Memory B cell (primary cell): ENCODE measurements around the gene LEMD2.

Source experiments
- ATAC-seq: fragments of 150-1000 bp; cut with Tn5 transposase; 2 replicates; pipeline ENCODE4 v1.10.0; 2021; ENCODE audit warnings: low read depth, mild to moderate bottlenecking, moderate library complexity
- DNase-seq, 2 donors: peaks; one replicate each; pipeline ENCODE4 v3.0.0; 2022; ENCODE audit warnings: low spot score in 2 of 2
- H3K27ac Mint-ChIP-seq: one replicate; pipeline ENCODE4 v1.8.0; 2022; ENCODE audit warnings: mild to moderate bottlenecking, moderate library complexity, mixed read lengths
- H3K27me3 Mint-ChIP-seq: one replicate; pipeline ENCODE4 v1.8.0; 2022; ENCODE audit warnings: mixed read lengths
- H3K36me3 Mint-ChIP-seq: one replicate; pipeline ENCODE4 v1.8.0; 2022; ENCODE audit warnings: mild to moderate bottlenecking, mixed read lengths
- H3K4me1 Mint-ChIP-seq: one replicate; pipeline ENCODE4 v1.8.0; 2022; ENCODE audit warnings: mixed read lengths
- H3K4me3 Mint-ChIP-seq: one replicate; pipeline ENCODE4 v1.8.0; 2022; ENCODE audit warnings: mild to moderate bottlenecking, moderate library complexity, mixed read lengths
- H3K9me3 Mint-ChIP-seq: one replicate; pipeline ENCODE4 v1.8.0; 2022; ENCODE audit warnings: mixed read lengths

Gene LEMD2

DNA sequence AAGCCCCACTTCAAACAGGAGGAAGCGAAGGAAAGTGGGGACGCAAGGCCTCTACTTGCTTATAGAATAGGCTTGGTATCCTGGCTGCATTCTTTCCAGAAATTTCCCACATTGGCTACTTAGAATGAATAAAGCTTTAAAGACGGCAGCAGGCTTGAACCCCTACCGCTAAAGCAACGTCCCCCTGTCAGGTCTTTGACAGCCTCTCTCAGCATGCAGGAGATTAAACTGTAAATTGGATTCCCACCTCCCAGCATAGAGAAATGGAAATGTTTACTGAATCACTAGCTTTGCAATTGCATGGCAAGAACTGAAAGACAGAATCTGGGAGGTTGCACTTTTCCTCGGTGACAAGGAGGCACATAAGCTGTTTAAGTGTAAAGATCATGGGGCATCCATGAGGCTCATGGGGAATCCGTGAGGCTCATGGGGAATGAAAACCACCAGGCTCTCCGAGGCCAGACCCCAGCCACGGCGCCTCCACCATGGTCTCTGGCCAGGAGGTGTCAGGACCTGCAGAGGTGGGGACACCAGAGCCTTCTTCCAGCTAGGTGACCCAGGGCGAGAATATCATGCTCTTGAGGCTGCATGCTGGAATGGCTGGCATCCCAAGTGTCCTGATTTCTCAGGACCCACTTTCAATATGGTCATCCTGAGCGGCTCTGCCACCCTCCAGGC, 10.3 kb downstream of the LEMD2 start:
- H3K36me3 Mint-ChIP-seq: peaks cover 36% of the 10 kb centered on the region

DNA sequence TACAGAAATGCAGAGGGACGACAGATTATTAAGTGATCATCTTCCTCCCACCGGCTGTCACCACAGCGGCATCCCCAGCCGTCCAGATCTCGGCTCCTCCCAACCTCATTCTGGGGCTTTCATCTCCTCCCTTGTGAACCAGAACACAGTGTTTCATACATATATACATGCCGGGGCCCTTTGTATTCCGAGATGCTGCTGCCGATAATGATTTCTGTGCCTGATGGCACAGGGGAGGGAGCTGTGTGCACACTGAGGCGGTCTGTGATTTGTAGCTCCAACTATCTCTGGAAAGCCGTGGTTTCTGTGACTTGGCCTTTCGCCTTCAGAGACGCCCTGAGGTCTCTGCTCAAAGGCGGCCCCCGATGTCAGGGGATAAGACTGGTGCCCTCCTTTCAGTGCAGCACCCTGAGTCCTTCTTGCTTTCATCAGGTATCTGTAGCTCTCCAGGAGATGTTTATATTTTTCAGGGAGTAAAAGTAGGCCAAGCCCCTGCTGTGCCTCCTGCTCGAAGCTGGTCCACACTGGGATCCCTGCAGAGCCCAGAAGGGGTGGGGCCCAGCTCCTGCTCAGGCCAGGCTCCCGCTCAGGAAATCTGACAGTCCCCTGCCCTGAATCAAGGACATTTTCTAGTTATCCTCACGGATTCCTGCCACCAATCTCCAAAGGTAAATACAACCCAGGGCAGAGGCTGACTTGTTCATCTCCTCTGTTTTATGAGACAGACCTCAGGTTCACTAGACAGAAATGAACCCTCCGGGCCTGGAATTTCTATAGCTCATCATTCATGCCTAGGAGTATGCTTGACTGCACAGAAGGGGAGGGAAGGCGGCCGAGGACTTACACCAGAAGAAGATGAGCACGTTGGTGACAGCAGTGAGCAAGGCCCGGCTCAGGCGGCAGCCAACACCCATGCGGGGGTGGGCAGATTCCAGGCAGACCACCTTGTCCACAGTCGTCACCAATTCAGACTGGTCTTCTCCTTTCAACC, 11.2 kb downstream of the LEMD2 start:
- ATAC-seq (no peak), DNase-seq (no peak)
- no peaks in the 10 kb centered on the region for H3K9me3 Mint-ChIP-seq
- peaks cover 5% of the 10 kb centered on the region for H3K4me1 Mint-ChIP-seq
- no peaks in the 10 kb centered on the region for H3K27me3 Mint-ChIP-seq
- H3K36me3 Mint-ChIP-seq: peaks cover 35% of the 10 kb centered on the region
- no peak overlapping the region for H3K4me3 Mint-ChIP-seq
- no peak overlapping the region for H3K27ac Mint-ChIP-seq

More for the DNA sequence above, 10.3 kb downstream of the LEMD2 start:
- no peaks in the 10 kb centered on the region for H3K27me3 Mint-ChIP-seq
- no peak for ATAC-seq
- no peaks in the 10 kb centered on the region for H3K9me3 Mint-ChIP-seq
- H3K4me1 Mint-ChIP-seq: peaks cover 5% of the 10 kb centered on the region
- DNase-seq: no peak
- H3K4me3 Mint-ChIP-seq: no peak overlapping the region
- no peak overlapping the region for H3K27ac Mint-ChIP-seq

DNA sequence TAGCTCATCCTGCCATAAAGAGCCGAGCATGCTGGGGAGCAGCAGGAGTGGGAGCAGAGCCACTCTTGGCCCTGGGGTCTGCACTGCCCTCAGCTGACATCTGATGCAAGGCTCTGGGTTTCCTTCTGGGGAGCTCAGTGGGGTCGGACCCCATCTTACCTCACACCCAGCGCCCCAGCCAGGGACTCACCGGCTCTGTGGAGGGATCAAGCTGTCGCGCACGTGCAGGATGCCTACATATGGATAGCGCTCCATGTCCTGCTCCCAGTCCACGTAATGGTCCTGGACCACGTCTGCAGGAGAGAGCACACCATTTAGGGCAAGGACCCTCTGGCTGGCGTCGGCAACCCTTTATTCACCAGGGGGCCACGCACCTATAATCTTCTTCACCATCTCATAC, 12.2 kb downstream of the LEMD2 start:
- H3K27me3 Mint-ChIP-seq: no peaks in the 10 kb centered on the region
- peaks cover 3% of the 10 kb centered on the region for H3K4me1 Mint-ChIP-seq
- no peak overlapping the region for H3K4me3 Mint-ChIP-seq
- H3K27ac Mint-ChIP-seq: no peak overlapping the region
- no peaks in the 10 kb centered on the region for H3K9me3 Mint-ChIP-seq
- ATAC-seq: no peak
- DNase-seq: no peak
- peaks cover 30% of the 10 kb centered on the region for H3K36me3 Mint-ChIP-seq

DNA sequence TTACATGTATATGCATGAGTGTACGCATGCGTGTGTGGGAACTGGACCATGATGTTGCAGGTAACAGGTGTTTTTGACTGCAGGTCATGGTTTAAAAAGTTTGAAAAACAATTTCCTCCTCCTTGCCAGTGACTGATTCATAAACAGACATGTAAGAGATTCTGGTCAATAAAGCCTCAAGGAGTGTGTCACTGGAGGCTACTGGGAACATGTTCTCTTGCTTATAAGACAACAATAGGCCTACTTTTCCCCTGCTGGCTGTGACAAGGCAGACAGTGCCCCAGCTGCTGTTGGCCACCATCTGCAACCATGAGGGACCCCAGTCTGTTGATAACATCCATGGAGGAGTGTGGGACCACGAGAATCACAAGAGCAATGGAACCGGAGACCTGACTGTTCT, 12.7 kb downstream of the LEMD2 start:
- peaks cover 30% of the 10 kb centered on the region for H3K36me3 Mint-ChIP-seq
- no peaks in the 10 kb centered on the region for H3K9me3 Mint-ChIP-seq
- no peak overlapping the region for H3K4me3 Mint-ChIP-seq
- peaks cover 4% of the 10 kb centered on the region for H3K4me1 Mint-ChIP-seq
- no peak overlapping the region for H3K27ac Mint-ChIP-seq
- DNase-seq: no peak
- no peaks in the 10 kb centered on the region for H3K27me3 Mint-ChIP-seq
- ATAC-seq: no peak

DNA sequence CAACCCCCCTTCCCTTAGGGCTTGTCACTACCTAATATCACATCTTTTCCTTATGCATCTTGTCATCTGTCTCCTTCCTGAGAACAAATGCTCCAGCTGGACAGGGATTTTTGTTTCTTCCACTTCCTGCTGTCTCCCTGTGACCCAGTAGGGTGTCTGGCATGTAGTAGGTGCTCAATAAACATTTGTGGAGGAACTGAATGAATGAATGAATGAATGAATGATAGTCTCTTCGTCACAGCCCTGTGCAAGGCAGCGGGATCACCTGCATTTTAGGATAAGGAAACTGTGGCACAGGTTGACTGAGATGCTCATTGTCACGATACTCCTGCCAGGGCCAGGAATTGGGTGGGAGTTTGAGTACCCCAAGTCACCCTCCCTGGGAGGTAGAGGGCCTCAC, 14.2 kb downstream of the LEMD2 start:
- ATAC-seq (no peak), DNase-seq (no peak)
- H3K27me3 Mint-ChIP-seq: no peaks in the 10 kb centered on the region
- H3K4me3 Mint-ChIP-seq: no peak overlapping the region
- no peak overlapping the region for H3K27ac Mint-ChIP-seq
- H3K36me3 Mint-ChIP-seq: peaks cover 24% of the 10 kb centered on the region
- peaks cover 5% of the 10 kb centered on the region for H3K4me1 Mint-ChIP-seq
- H3K9me3 Mint-ChIP-seq: no peaks in the 10 kb centered on the region

DNA sequence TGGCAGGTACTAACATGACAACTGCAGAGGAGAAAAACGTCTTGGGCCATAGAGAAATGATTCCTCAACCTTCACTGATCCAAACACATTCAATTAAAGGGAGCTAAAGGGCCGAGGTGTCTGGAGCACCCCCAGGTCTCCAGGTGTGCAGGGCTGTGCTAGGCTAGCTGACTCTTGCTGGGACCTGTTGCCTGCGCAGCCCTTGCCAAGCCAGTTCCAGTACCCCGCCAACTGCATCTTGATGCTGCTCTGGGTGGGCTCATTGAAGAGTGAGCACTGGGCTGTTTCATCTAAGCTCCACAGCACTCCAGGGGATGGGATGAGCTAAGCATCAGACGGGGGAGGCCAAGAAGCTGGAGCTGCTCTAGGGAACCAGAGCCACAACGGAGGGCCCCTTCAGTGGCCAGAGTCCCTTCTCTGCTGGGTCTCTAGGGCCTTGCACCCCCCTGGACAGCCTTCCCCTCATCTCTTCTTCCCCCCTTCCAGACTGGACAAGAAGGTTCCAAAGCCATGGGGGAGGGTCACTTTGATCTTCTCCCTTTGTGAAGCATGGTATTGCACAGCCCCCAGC, 15.9 kb downstream of the LEMD2 start:
- Mint-ChIP-seq H3K27ac (peak overlapping the region; percentile 21), H3K9me3 (no peaks in the 10 kb centered on the region), H3K36me3 (peaks cover 19% of the 10 kb centered on the region), H3K4me3 (no peak overlapping the region), H3K4me1 (peaks cover 8% of the 10 kb centered on the region), H3K27me3 (peaks cover 2% of the 10 kb centered on the region)
- DNase-seq (no peak), ATAC-seq (no peak)

DNA sequence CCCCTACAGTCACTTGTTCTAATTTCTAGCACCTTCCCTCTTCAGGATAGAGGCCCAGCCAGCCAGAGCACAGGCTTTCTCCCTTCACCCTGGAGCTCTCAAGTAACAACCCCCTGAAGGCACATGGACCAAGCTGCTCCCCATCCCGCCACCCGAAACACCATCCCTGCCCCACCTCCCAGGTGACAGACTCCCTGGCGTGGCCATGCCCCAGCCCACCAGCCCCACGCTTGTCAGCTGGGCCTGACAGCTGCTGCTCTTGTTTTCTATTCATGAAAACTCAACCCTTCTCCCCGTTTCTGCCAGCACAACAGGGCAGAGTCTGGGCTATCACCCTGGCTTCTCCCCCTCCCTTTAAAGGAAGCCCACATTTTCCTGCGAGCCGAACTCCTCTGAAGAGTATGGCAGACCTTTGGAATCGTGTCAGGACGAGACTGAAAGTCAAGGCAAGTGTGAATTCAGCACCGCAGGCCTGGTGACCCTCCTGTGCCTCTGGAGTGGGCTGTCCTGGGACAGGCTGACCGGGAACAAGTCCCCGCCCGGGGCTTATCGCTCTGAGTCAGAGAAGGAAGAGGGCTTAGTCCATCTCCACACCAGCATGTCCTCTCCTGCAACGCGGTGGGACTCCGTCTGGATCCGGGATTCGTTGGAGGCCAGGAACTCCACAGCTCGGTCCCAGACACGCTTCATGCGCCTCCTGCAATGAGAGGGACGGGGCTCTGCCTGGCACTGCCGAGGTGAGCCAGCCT, 16.7 kb downstream of the LEMD2 start:
- DNase-seq (no peak), ATAC-seq (peak; percentile 15)
- Mint-ChIP-seq H3K4me1 (peaks cover 8% of the 10 kb centered on the region), H3K4me3 (no peak overlapping the region), H3K9me3 (no peaks in the 10 kb centered on the region), H3K27me3 (peaks cover 5% of the 10 kb centered on the region), H3K36me3 (peaks cover 15% of the 10 kb centered on the region), H3K27ac (peak overlapping the region; percentile 21)

DNA sequence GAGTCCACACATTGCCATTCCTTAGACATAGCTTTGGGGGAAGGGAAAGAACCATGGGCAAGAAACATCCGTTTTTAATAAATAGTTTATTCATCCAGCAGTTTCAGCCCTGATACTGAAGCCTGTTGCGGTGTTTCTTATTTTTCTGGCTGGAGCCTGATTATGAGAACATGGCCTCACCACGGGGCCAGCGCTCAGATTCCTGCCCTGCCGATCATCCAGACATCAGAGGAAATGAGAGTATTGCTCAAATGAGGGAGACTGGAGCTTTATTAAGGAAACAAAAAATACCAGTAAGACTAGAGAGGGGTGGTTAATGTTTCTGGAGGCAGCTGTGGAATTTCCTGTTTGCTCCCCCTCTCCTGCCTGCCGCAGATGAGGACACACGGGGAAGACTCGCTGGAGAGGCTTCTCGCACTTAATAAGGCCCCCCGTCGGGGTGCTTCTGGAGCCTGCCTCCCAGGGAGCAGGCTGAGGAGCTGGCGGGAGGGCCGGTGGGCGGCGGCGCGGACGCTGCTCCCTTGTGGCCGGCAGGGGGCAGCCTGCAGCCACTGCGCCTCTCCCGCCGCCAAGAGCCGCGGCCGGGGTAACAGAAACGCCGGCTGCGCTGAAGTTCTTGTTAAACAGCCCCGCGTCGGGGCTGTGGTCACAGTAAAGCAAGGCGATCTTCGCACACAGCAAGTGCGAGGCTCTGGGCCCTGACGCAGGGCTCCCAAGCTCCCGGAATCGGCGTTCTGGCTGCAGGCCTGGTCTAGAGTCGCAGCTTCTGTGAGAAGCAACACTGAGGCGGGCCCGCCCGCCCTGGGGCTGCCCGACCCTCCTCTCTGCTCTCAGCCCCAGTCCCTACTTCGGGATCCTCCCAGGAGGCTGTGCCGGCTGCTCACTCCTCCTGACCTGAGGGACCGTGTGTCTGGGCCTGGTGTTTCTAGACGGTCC, 17.5 kb downstream of the LEMD2 start:
- Mint-ChIP-seq H3K27me3 (peaks cover 12% of the 10 kb centered on the region), H3K27ac (no peak overlapping the region)

DNA sequence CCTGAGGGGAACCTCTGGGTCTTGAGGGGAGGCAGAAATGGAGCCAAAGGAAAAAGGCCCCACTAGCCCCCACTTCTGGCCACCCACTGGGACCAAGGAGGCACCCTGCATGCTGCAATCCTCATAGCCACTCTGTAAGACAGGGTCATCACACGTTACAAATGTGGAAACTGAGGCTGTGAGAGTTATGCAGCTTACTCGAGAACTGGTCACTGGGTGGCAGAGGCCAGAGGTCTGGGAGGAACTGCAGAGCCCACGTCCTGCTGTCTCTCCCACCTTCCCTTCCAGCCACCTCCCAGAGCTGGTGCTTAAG, 18.1 kb downstream of the LEMD2 start:
- peaks cover 2% of the 10 kb centered on the region for H3K9me3 Mint-ChIP-seq
- H3K27me3 Mint-ChIP-seq: peaks cover 16% of the 10 kb centered on the region
- H3K4me1 Mint-ChIP-seq: peaks cover 8% of the 10 kb centered on the region

More for the DNA sequence above, 17.5 kb downstream of the LEMD2 start:
- DNase-seq (peak; percentile 68 to 73), ATAC-seq (peak; percentile 78)
- no peak overlapping the region for H3K4me3 Mint-ChIP-seq
- H3K36me3 Mint-ChIP-seq: peaks cover 14% of the 10 kb centered on the region
- H3K9me3 Mint-ChIP-seq: peaks cover under 1% of the 10 kb centered on the region
- H3K4me1 Mint-ChIP-seq: peaks cover 8% of the 10 kb centered on the region

DNA sequence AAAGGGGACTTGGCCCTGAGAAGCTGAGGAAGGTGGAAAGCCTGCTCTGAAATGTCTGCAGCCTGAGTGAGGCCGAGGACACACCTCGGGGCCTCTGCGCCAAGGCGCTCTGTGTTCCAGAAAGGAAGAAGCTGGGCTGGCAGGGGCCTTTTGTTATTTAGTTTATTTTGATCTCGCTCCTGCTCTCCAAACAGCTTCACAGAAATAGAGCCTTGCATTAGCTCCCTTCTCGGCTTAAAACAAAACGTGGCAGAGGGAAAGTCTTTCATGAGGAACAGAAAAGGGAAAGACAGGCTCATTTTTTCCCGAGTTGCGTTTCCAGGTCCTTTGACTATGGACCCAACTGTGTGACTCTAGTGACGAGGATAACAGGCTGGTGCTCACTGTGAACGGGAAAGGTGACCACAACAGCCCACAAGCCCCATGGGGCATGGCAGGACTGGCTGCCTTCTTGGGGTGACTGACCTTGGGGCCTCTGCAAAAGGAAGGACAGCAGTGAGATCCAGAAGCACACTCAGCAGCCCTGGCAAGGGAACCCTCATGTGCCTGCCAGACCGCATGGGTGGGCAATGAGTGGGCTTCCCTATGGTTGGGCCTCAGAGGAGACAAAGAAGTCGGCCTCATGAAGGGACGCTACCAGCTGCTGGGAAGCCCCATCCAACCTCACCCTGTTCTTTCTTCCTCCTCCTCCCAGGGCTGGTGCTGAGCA, 18.7 kb downstream of the LEMD2 start:
- Mint-ChIP-seq H3K27ac (no peak overlapping the region), H3K36me3 (peaks cover 9% of the 10 kb centered on the region)

More for the DNA sequence above, 18.1 kb downstream of the LEMD2 start:
- Mint-ChIP-seq H3K36me3 (peaks cover 9% of the 10 kb centered on the region), H3K4me3 (no peak overlapping the region), H3K27ac (no peak overlapping the region)
- DNase-seq (no peak), ATAC-seq (no peak)

DNA sequence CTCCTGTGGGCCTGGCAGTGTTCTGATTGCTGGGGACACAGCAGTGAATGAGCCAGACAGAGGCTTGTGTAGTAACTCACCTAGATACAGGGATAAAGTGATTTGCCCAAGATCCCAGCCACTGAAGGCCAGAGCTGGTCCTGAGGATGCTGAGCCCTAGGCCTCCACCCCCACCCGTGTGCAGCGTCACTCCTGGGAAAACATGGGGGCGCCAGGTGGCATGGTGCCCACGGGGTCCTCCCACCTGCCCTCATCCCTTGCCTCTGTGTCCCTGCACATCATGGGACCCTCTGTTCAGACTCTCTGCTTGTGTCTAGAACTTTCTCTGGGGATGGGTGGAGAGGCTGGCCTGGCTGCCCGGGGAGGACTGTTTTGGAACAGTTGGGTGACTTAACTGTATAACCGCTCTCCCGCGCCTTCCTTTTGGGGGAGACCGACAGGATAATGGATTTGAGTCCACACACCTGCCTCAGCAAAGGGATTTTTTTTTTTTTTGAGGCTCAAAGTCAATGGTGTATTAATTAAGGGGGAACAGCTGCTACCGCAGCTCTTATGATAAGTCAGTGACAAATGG, 19.6 kb downstream of the LEMD2 start:
- H3K36me3 Mint-ChIP-seq: peaks cover 5% of the 10 kb centered on the region

More for the DNA sequence above, 18.7 kb downstream of the LEMD2 start:
- no peak for ATAC-seq
- Mint-ChIP-seq H3K9me3 (peaks cover 2% of the 10 kb centered on the region), H3K4me3 (no peak overlapping the region), H3K4me1 (peaks cover 8% of the 10 kb centered on the region), H3K27me3 (peaks cover 21% of the 10 kb centered on the region)
- DNase-seq: no peak

DNA sequence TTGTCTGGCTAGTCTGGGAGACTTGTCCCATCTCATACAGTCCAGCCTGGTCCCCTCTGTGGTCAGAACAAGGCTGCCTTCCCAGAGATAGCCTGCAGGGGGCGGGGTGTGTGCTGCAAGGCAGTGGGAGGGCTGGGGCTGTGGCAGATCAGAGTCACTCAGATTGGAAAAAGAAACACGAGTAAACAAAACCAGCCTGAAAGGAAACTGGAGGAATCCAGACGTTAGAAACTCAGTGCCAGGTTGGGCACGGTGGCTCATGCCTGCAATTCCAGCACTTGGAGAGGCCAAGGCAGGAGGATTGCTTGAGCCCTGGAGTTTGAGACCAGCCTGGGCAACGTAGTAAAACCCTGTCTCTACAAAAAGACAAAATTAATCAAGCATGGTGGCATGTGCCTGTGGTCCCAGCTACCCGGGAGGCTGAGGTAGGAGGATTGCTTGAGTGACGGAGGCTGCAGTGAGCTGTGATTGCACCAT, 20.2 kb downstream of the LEMD2 start:
- Mint-ChIP-seq H3K27ac (no peak overlapping the region), H3K9me3 (peaks cover 2% of the 10 kb centered on the region), H3K36me3 (peaks cover 5% of the 10 kb centered on the region), H3K4me3 (no peak overlapping the region), H3K4me1 (peaks cover 8% of the 10 kb centered on the region), H3K27me3 (peaks cover 22% of the 10 kb centered on the region)
- ATAC-seq (peak; percentile 64), DNase-seq (peak; percentile 46 to 64)

More for the DNA sequence above, 19.6 kb downstream of the LEMD2 start:
- H3K27me3 Mint-ChIP-seq: peaks cover 22% of the 10 kb centered on the region
- H3K9me3 Mint-ChIP-seq: peaks cover 2% of the 10 kb centered on the region
- H3K27ac Mint-ChIP-seq: no peak overlapping the region
- DNase-seq (no peak), ATAC-seq (no peak)
- no peak overlapping the region for H3K4me3 Mint-ChIP-seq
- H3K4me1 Mint-ChIP-seq: peaks cover 8% of the 10 kb centered on the region
